NCI-H524 treated with DMSO at 0.1 percent for 48 hours (cell line): ENCODE measurements around the gene C2CD4B.

ENCODE experiments used
- DNase-seq: peaks from one replicate; lab custom pipeline; 2025; lab: John Stamatoyannopoulos, UW

The C2CD4B gene

GRCh38 chr15:62118520-62119226, 46.4 kb downstream of the C2CD4B start:
- DNase-seq: no peak

DNA sequence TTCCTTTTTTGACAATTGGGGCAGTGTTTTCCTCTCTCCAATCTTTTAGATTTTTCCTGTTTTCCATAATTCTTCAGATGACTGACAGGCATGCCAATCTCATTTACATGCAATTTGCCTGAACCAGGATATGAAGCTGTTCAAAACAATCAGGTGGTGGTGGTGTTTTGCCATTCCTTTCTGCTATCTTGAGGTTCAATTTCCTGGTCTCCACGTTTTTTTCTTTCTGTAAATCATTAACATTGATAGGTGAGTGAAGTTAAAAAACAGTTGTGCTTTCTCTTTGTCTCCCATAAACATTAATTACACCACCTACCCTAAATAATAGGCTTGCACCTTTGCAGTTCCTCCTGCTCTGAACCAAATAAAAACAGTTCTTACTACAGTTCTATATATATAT, 49.2 kb downstream of the C2CD4B start:
- no peak for DNase-seq
